Stomach (tissue), 4 donors: ENCODE results near the gene KDM4B.

Experiments
- CTCF ChIP-seq, 7 experiments: fragments of 450-650 bp in 4 of 7; fragments of 200-600 bp in 3 of 7; sonication (generic) in 3 of 7; IDR thresholded peaks; one replicate each; pipeline ENCODE4 v1.5.1; 2016 to 2019; ENCODE audit warnings: antibody characterized with exemption in 7 of 7, control low read depth in 2 of 7, mild to moderate bottlenecking in 1 of 7
- EP300 ChIP-seq: sonication (generic); formaldehyde crosslinking; IDR thresholded peaks from one replicate; pipeline ENCODE4 v1.6.1; 2017; ENCODE audit warnings: antibody characterized with exemption

GRCh38 chr19:5097959-5098623, 129.2 kb downstream of the KDM4B start:
- TF ChIP-seq CTCF (IDR thresholded peaks at IDR 0.05): no peak
- no peak for TF ChIP-seq EP300
